ENCODE data around the gene UBA7.
"Not testable (repeated sequence)": the region's sequence is repeated elsewhere in the genome, so short reads cannot be mapped to it uniquely, and the experiment has no call there.

Gene UBA7

DNA sequence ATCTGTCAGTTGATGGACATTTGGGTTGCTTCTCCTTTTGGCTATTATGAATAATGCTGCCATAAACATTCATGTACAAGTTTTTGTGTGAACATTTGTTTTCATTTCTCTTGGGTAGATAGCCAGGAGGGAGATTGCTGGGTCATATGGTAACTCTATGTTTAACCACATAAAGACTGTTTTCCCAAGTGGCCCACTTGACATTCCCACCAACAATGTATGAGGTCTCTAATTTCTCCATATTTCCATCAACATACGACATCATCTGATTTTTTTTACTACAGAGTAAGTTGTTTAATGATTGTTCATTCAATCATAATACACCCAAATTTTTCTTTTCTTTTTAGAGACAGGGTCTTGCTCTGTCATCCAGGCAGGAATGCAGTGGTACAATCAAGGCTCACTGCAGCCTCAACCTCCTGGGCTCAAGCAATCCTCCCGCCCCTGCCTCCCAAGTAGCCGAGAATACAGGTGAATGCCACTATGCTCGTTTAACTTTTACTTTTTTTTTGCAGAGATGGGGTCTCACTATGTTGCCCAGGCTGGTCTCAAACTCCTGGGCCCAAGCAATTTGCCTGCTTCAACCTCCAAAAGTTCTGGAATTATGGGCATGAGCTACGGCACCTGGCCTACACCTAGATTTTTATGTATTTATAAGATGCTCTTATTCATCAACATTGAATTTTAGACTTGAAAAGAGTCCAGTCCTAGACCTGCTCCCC is 34.2 kb downstream of the UBA7 start:
- DNase-seq (ENCODE audit: extremely low read depth, low read depth), result no peak
- no peak for TF ChIP-seq CTCF (IDR thresholded peaks at IDR 0.05; ENCODE audit: low read depth, low read length)

GRCh38 chr3:49776101-49776500 is 37.7 kb downstream of the UBA7 start:
- DNase-seq (ENCODE audit: extremely low read depth, low read depth), result not testable (repeated sequence)

DNA sequence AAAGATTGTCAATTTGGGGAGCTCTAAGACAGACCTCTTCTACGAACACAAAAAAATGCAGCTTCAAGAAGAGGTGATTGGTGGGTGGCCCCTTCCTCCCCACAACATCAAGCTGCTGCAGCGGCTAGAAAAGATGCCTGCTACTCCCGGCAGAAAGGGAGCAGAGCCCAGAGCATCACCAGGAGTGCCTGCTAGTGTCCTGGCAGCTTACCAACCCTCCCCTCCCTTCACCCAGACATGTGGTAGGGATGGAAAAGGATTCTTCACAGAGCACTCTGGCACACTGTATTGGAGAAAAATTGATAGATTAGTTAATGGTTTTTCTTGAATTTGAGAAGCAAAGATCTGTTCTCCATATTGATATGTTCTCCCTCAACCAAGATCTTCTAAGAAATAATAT is 38.2 kb downstream of the UBA7 start:
- no peak for TF ChIP-seq CTCF (IDR thresholded peaks at IDR 0.05; ENCODE audit: low read depth, low read length)
- DNase-seq (ENCODE audit: extremely low read depth, low read depth), result no peak

DNA sequence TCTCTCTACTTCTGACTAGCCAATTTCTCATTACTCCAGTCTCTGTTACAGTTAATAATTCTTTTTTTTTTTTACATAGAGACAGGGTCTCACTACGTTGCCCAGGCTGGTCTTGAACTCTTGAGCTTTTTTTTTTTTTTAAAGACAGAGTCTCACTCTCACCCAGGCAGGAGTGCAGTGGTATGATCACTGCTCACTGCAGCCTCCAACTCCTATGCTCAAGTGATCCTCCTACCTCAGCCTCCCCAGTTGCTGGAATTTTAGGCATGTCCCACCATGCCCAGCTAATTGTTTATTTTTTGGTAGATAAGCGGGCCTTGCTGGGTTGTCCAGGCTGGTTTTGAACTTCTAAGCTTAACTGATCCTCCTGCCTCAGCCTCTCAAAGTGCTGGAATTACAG is 41.0 kb downstream of the UBA7 start:
- DNase-seq (ENCODE audit: extremely low read depth, low read depth), result no peak
- no peak for TF ChIP-seq CTCF (IDR thresholded peaks at IDR 0.05; ENCODE audit: low read depth, low read length)

DNA sequence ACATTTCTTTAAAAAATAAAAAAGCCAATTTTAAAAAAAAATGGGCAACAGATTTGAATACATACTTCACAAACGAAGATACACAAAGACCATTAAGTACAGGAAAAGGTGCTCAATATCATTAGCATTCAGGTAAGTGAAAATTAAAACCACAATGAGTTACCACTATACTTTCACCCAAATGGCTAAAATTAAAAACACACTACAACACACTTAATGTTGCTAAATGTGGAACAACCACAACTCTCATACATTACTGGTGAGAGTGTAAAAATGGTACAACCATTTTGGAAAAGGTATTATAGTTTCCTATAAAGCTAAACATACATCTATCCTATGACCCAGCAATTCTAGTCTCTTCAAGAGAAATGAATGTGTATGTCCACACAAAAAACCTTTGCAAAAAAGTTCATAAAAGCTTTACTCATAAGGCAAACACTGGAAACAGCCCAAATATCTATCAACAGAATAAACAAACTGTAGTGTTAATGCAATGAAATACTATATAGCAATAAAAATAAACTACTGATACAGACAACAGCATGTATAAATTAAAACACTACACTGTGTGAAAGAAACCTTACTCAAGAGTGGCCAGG is 42.3 kb downstream of the UBA7 start:
- DNase-seq (ENCODE audit: extremely low read depth, low read depth), result no peak
- TF ChIP-seq CTCF (IDR thresholded peaks at IDR 0.05; ENCODE audit: low read depth, low read length), result no peak

DNA sequence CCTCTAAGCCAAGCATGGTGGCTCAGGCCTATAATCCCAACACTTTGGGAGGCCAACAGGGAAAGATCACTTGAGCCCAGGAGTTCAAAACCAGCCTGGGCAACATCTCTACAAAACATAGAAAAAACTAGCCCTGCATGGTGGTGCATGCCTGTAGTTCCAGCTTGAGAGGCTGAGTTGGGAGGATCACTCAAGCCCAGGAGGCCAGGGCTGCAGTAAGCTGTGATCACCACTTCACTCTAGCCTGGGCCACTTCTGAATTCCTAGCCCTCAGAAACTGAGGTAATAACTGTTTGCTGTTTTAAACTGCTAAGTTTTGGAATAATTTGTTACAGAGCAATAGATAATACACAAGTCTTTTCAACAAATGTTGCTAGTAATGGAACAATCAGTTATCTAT is 43.8 kb downstream of the UBA7 start:
- no peak for TF ChIP-seq CTCF (IDR thresholded peaks at IDR 0.05; ENCODE audit: low read depth, low read length)
- no peak for DNase-seq (ENCODE audit: extremely low read depth, low read depth)

DNA sequence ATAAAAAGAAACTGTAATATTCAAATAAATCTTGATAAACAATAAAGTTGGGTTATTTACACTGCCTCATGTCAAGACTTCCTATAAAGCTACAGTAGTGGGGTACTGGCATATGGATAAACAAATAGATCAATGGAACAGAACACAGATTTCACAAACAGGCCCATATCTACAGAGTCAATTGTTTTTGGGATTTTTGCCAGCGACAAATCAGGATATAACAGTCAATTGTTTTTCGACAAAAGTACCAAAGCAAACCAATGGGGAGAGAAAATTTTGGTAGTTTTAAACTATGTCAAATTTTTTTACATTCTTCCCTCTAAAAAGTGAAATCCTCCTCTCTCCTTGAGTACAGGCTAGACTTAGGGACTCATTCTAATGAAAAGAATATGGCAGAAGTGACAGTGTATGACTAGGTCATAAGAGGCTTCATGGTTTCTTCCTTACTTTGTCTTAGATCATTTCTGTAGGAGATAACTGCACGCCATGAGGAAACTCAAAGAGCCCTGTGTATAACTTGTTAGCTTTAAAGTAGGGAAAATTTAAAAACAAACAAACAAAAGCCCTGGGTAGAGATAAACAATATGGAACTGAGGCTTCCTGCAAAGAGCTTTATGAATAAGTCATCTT is 44.4 kb downstream of the UBA7 start:
- TF ChIP-seq CTCF (IDR thresholded peaks at IDR 0.05; ENCODE audit: low read depth, low read length), result no peak
- DNase-seq (ENCODE audit: extremely low read depth, low read depth), result no peak

All from AG09319 (cell line).